Measurements from ENCODE around the gene CTNNA2.

DNA sequence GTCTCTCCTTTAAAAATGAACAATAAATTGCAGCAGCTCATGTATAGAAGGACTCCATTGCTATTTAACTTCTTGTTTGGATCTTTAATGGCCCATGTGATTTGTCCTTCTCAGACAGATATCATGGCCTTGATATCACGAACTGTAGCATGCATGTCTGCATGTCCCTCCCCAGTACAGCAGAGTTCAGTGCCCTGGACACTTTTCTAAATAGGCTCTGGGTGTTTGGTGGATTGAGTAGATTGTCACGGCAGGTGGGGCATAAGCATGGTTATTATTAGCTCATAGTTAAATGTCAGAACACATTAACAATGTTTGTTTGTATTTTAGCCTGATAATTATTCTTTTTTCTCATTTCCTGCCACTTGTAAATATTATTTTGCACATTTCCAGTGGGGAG lies 673.4 kb downstream of the CTNNA2 start:
- no peak for TF ChIP-seq HDAC2 (IDR thresholded peaks at IDR 0.05; ENCODE audit: borderline replicate concordance in 1 of 2, low read depth in 2 of 2, low read length in 2 of 2)
- no peak for TF ChIP-seq TAF1 (IDR thresholded peaks at IDR 0.05; ENCODE audit: low read depth, low read length)
- TF ChIP-seq E2F6 (IDR thresholded peaks at IDR 0.05) = no peak
- TF ChIP-seq CTCF (IDR thresholded peaks at IDR 0.05; ENCODE audit: control extremely low read depth in 1 of 3, insufficient read depth in 1 of 3, low read depth in 1 of 3, low read length in 3 of 3) = no peak
- no peak for TF ChIP-seq JUND (IDR thresholded peaks at IDR 0.05; ENCODE audit: low read length)
- TF ChIP-seq JUN (IDR thresholded peaks at IDR 0.05; ENCODE audit: low read depth, low read length) = no peak
- TF ChIP-seq POLR2AphosphoS5 (IDR thresholded peaks at IDR 0.05; ENCODE audit: low read depth, low read length) = no peak
- no peak for TF ChIP-seq CREB1 (IDR thresholded peaks at IDR 0.05)
- no peak for TF ChIP-seq NRF1 (IDR thresholded peaks at IDR 0.05; ENCODE audit: low read depth, low read length)
- no peak for TF ChIP-seq SP4 (IDR thresholded peaks at IDR 0.05; ENCODE audit: low read length)
- TF ChIP-seq POLR2A (IDR thresholded peaks at IDR 0.05; ENCODE audit: control extremely low read depth in 1 of 2, low read depth in 2 of 2, low read length in 2 of 2) = no peak
- no peak for TF ChIP-seq YY1 (IDR thresholded peaks at IDR 0.05; ENCODE audit: low read depth, low read length)

All from H1 (cell line).